Measurements from ENCODE around the gene CNTD1. TPM values are rescaled to one million over a fixed set of nuclear protein-coding genes. Genes with fewer than 3 reads are reported as not detected.

The CNTD1 gene
- total and polyA plus RNA-seq, 4 donors, result 0.61 to 1.6 (median 0.78) TPM

GRCh38 chr17:42778570-42778969 is 20.1 kb upstream of the CNTD1 start:
- H3K27ac ChIP-seq (ENCODE audit: low read depth in 1 of 2, low read length in 1 of 2), result no peak overlapping the region
- H3K4me3 ChIP-seq, result no peak overlapping the region
- H3K27me3 ChIP-seq (ENCODE audit: control insufficient read depth in 3 of 3, insufficient read depth in 3 of 3, low read length in 2 of 3), result peaks cover 0 to 30% (median 23%) of the 10 kb centered on the region in 3 donors
- H3K36me3 ChIP-seq (ENCODE audit: control insufficient read depth in 4 of 4, insufficient read depth in 4 of 4, low read length in 4 of 4), result peaks cover 3 to 21% (median 17%) of the 10 kb centered on the region in 4 donors
- H3K9ac ChIP-seq (ENCODE audit: insufficient read depth in 1 of 2, low read length in 2 of 2), result no peak overlapping the region
- H3K9me3 ChIP-seq (ENCODE audit: control insufficient read depth in 4 of 4, insufficient read depth in 3 of 4, low read length in 3 of 4), result no peaks in the 10 kb centered on the region
- ATAC-seq (ENCODE audit: insufficient read depth, low FRiP score), result no peak
- no peak for TF ChIP-seq CTCF (IDR thresholded peaks at IDR 0.05; ENCODE audit: control extremely low read depth, extremely low read depth)
- H3K4me1 ChIP-seq (ENCODE audit: control insufficient read depth in 5 of 5, insufficient read depth in 5 of 5, low read length in 5 of 5), result peaks cover 0 to 28% (median 6%) of the 10 kb centered on the region in 5 donors
- DNase-seq, result no peak
- 92 to 96% methylated on average over 5 of the region's 5 CpGs for WGBS, 2 donors

GRCh38 chr17:42779304-42779935 is 19.2 kb upstream of the CNTD1 start:
- peaks cover 0 to 31% (median 10%) of the 10 kb centered on the region in 5 donors for H3K4me1 ChIP-seq (ENCODE audit: control insufficient read depth in 5 of 5, insufficient read depth in 5 of 5, low read length in 5 of 5)
- ATAC-seq (ENCODE audit: insufficient read depth, low FRiP score) (no peak), DNase-seq (no peak)
- no peak for TF ChIP-seq CTCF (IDR thresholded peaks at IDR 0.05; ENCODE audit: control extremely low read depth, extremely low read depth)
- H3K27ac ChIP-seq (ENCODE audit: low read depth in 1 of 2, low read length in 1 of 2), result no peak overlapping the region
- no peaks in the 10 kb centered on the region for H3K9me3 ChIP-seq (ENCODE audit: control insufficient read depth in 4 of 4, insufficient read depth in 3 of 4, low read length in 3 of 4)
- H3K27me3 ChIP-seq (ENCODE audit: control insufficient read depth in 3 of 3, insufficient read depth in 3 of 3, low read length in 2 of 3), result peaks cover 0 to 39% (median 30%) of the 10 kb centered on the region in 3 donors
- 81 to 84% methylated on average over 3 of the region's 3 CpGs for WGBS, 2 donors
- H3K36me3 ChIP-seq (ENCODE audit: control insufficient read depth in 4 of 4, insufficient read depth in 4 of 4, low read length in 4 of 4), result peaks cover 3 to 21% (median 17%) of the 10 kb centered on the region in 4 donors
- H3K4me3 ChIP-seq, result no peak overlapping the region
- no peak overlapping the region for H3K9ac ChIP-seq (ENCODE audit: insufficient read depth in 1 of 2, low read length in 2 of 2)

- 9 to 18% methylated on average over 41 to 65 of the region's 65 CpGs for WGBS, 2 donors
- DNase-seq, result no peak
- no peak for ATAC-seq (ENCODE audit: insufficient read depth, low FRiP score)
- peaks cover 0 to 46% (median 38%) of the 10 kb centered on the region in 3 donors for H3K27me3 ChIP-seq (ENCODE audit: control insufficient read depth in 3 of 3, insufficient read depth in 3 of 3, low read length in 2 of 3)
- H3K27ac ChIP-seq (ENCODE audit: low read depth in 1 of 2, low read length in 1 of 2), result no peak within 1 kb of the TSS
- H3K9ac ChIP-seq (ENCODE audit: insufficient read depth in 1 of 2, low read length in 2 of 2), result no peak within 1 kb of the TSS
- peaks cover 0 to 36% (median 10%) of the 10 kb centered on the region in 5 donors for H3K4me1 ChIP-seq (ENCODE audit: control insufficient read depth in 5 of 5, insufficient read depth in 5 of 5, low read length in 5 of 5)
- no peak within 1 kb of the TSS for H3K4me3 ChIP-seq
- no peak for TF ChIP-seq CTCF (IDR thresholded peaks at IDR 0.05; ENCODE audit: control extremely low read depth, extremely low read depth)
- peaks cover 0 to under 1% (median 0%) of the 10 kb centered on the region in 4 donors for H3K9me3 ChIP-seq (ENCODE audit: control insufficient read depth in 4 of 4, insufficient read depth in 3 of 4, low read length in 3 of 4)
- peaks cover 3 to 21% (median 14%) of the 10 kb centered on the region in 4 donors for H3K36me3 ChIP-seq (ENCODE audit: control insufficient read depth in 4 of 4, insufficient read depth in 4 of 4, low read length in 4 of 4)
Observed at GRCh38 chr17:42779936-42780850, 18.5 kb upstream of the CNTD1 start, which contains the start of gene WNK4. Gene WNK4 (plus strand): TSS chr17:42780610. CDS start chr17:42780699, 89 bp downstream.
